ENCODE results near the gene NAV3.

Gene NAV3

GRCh38 chr12:78002878-78003277 lies 172.2 kb downstream of the NAV3 start:
- no peak for DNase-seq
- no peak for TF ChIP-seq CTCF (IDR thresholded peaks at IDR 0.05; ENCODE audit: low read depth, low read length, missing control alignments)
- Histone ChIP-seq H3K27ac (no peak overlapping the region), H3K4me3 (ENCODE audit: low read depth, low read length) (no peak overlapping the region), H3K27me3 (replicated peaks) (no peaks in the 10 kb centered on the region), H3K36me3 (replicated peaks) (no peaks in the 10 kb centered on the region)
- in situ Hi-C loops (cut with HindIII; ENCODE audit: low pct_ligation_motif_present, low sequenced_read_pairs), result no loop called here

- Histone ChIP-seq H3K27ac (no peak overlapping the region), H3K27me3 (replicated peaks) (no peaks in the 10 kb centered on the region), H3K36me3 (replicated peaks) (no peaks in the 10 kb centered on the region), H3K4me3 (ENCODE audit: low read depth, low read length) (no peak overlapping the region)
- TF ChIP-seq CTCF (IDR thresholded peaks at IDR 0.05; ENCODE audit: low read depth, low read length, missing control alignments), result no peak
- in situ Hi-C loops (cut with HindIII; ENCODE audit: low pct_ligation_motif_present, low sequenced_read_pairs), result no loop called here
- no peak for DNase-seq
Measured at GRCh38 chr12:78004249-78005093, 173.8 kb downstream of the NAV3 start.

DNA sequence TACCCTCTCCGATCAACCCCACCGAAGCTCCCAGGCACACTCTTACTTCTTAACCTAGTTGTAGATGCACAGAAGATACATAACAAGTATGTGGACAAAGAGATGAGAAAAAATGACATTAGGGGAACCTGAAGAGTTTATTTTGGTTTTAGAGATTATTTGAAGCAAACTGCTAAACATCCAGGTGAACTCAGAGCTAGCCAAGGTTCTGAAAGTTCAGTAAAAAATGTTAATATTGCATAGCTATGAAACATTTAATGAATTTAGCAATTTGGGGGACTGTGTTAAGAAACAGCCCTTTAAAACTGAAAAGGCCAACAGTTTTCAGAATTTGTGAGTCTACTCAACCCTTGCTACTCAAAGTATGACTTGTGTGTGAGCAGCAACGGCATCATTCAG lies 174.4 kb downstream of the NAV3 start:
- H3K27me3 ChIP-seq (replicated peaks), result no peaks in the 10 kb centered on the region
- no peak for DNase-seq
- no peaks in the 10 kb centered on the region for H3K36me3 ChIP-seq (replicated peaks)
- no peak overlapping the region for H3K27ac ChIP-seq
- in situ Hi-C loops (cut with HindIII; ENCODE audit: low pct_ligation_motif_present, low sequenced_read_pairs), result no loop called here
- TF ChIP-seq CTCF (IDR thresholded peaks at IDR 0.05; ENCODE audit: low read depth, low read length, missing control alignments), result no peak
- H3K4me3 ChIP-seq (ENCODE audit: low read depth, low read length), result no peak overlapping the region

DNA sequence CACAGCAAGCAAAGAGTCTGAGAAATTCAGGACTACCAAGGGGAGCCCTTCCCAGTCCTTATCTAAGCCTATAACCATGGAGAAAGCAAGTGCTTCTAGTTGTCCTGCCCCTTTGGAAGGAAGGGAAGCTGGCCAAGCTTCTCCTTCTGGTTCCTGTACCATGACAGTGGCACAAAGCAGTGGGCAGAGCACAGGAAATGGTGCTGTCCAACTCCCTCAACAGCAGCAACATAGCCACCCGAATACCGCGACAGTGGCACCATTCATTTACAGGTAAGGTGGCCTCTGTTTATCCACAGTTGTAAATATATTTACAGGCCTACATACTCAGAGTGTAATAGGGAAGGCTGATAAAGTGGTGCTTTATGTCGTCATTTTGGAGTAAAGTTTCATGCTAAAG lies 176.5 kb downstream of the NAV3 start:
- Histone ChIP-seq H3K36me3 (replicated peaks) (no peaks in the 10 kb centered on the region), H3K27ac (no peak overlapping the region), H3K4me3 (ENCODE audit: low read depth, low read length) (no peak overlapping the region), H3K27me3 (replicated peaks) (no peaks in the 10 kb centered on the region)
- DNase-seq, result no peak
- TF ChIP-seq CTCF (IDR thresholded peaks at IDR 0.05; ENCODE audit: low read depth, low read length, missing control alignments), result no peak
- in situ Hi-C loops (cut with HindIII; ENCODE audit: low pct_ligation_motif_present, low sequenced_read_pairs), result no loop called here

GRCh38 chr12:78009031-78009430 lies 178.3 kb downstream of the NAV3 start:
- in situ Hi-C loops (cut with HindIII; ENCODE audit: low pct_ligation_motif_present, low sequenced_read_pairs), result no loop called here
- TF ChIP-seq CTCF (IDR thresholded peaks at IDR 0.05; ENCODE audit: low read depth, low read length, missing control alignments), result no peak
- no peak overlapping the region for H3K27ac ChIP-seq
- no peak for DNase-seq
- no peak overlapping the region for H3K4me3 ChIP-seq (ENCODE audit: low read depth, low read length)
- H3K27me3 ChIP-seq (replicated peaks), result no peaks in the 10 kb centered on the region
- H3K36me3 ChIP-seq (replicated peaks), result no peaks in the 10 kb centered on the region
